ENCODE data around the gene GNG12. TPM values are rescaled to one million over a fixed set of nuclear protein-coding genes. Genes with fewer than 3 reads are reported as not detected.

Gene GNG12
- total RNA-seq, 1 experiment from 2014 or later = 23.7 TPM

- H3K27me3 Mint-ChIP-seq (ENCODE audit: low read depth) = no peaks in the 10 kb centered on the region
- ATAC-seq = no peak
- POLR2A ChIA-PET = no interaction called here
- H3K9me3 Mint-ChIP-seq = no peaks in the 10 kb centered on the region
- TF ChIP-seq USF2 (CRISPR knock-in tag; IDR thresholded peaks at IDR 0.05) (no peak), ATF3 (CRISPR knock-in tag; conservative IDR thresholded peaks at IDR 0.05) (no peak), ATF2 (CRISPR knock-in tag; IDR thresholded peaks at IDR 0.05; ENCODE audit: borderline replicate concordance, low read depth) (no peak), PRDM15 (CRISPR knock-in tag; IDR thresholded peaks at IDR 0.05) (no peak), OVOL2 (CRISPR knock-in tag; IDR thresholded peaks at IDR 0.05; ENCODE audit: borderline replicate concordance) (no peak), STAT6 (CRISPR knock-in tag; conservative IDR thresholded peaks at IDR 0.05; ENCODE audit: low read depth) (no peak), PRRX2 (CRISPR knock-in tag; IDR thresholded peaks at IDR 0.05) (no peak), CBFB (CRISPR knock-in tag; IDR thresholded peaks at IDR 0.05; ENCODE audit: low read depth) (no peak), IRF2 (CRISPR knock-in tag; IDR thresholded peaks at IDR 0.05; ENCODE audit: borderline replicate concordance, low read depth) (no peak), CREB1 (CRISPR knock-in tag; IDR thresholded peaks at IDR 0.05) (no peak), ATF1 (CRISPR knock-in tag; IDR thresholded peaks at IDR 0.05) (no peak), ATF6 (CRISPR knock-in tag; IDR thresholded peaks at IDR 0.05) (no peak)
- no peak overlapping the region for H3K27ac Mint-ChIP-seq
- no peaks in the 10 kb centered on the region for H3K36me3 Mint-ChIP-seq
- H3K4me1 Mint-ChIP-seq = no peaks in the 10 kb centered on the region
- no peak for DNase-seq (ENCODE audit: low spot score)
- H3K4me3 Mint-ChIP-seq = no peak overlapping the region
- CTCF ChIA-PET = no interaction called here
Measured at GRCh38 chr1:67860776-67861175, 27.5 kb upstream of the GNG12 start.

GRCh38 chr1:67856921-67857320 lies 23.7 kb upstream of the GNG12 start:
- ChIA-PET POLR2A (interaction anchor here (1.2 kb wide), 1 partner anchor 20 kb away, joined by 3 read pairs; no protein-coding TSS in a partner anchor), CTCF (interaction anchor here (2.4 kb wide), 1 partner anchor 90 kb away, joined by 11 read pairs; no protein-coding TSS in a partner anchor)
- Mint-ChIP-seq H3K27me3 (ENCODE audit: low read depth) (no peaks in the 10 kb centered on the region), H3K4me3 (no peak overlapping the region), H3K4me1 (no peaks in the 10 kb centered on the region), H3K9me3 (no peaks in the 10 kb centered on the region), H3K27ac (no peak overlapping the region), H3K36me3 (no peaks in the 10 kb centered on the region)
- TF ChIP-seq RELA (CRISPR knock-in tag; IDR thresholded peaks at IDR 0.05; ENCODE audit: borderline replicate concordance) = no peak
- ATAC-seq (no peak), DNase-seq (ENCODE audit: low spot score) (no peak)
